Neural cell (in vitro differentiated cells): ENCODE results near the gene DMC1. TPM values are rescaled to one million over a fixed set of nuclear protein-coding genes. Genes with fewer than 3 reads are reported as not detected.

ENCODE experiments used
- H2AFZ ChIP-seq: fragments of 200-600, 300-800 bp; sonication (generic), shearing (Covaris generic); 2 replicates; pipeline ENCODE4 v1.6.0; 2014; ENCODE audit warnings: low read depth, mild to moderate bottlenecking, antibody characterized with exemption, low read length, moderate library complexity
- H3F3A ChIP-seq: fragments of 200-600 bp; shearing (Covaris generic); 2 replicates; pipeline ENCODE4 v1.6.1; 2016; ENCODE audit warnings: mild to moderate bottlenecking, moderate library complexity, mixed read lengths, antibody characterized with exemption, low read length; ENCODE audit not compliant: insufficient read depth, poor library complexity, severe bottlenecking
- H3K27ac ChIP-seq: fragments of 200-600, 300-800 bp; sonication (generic), shearing (Covaris generic); 2 replicates; pipeline ENCODE4 v1.5.1; 2014; ENCODE audit warnings: mild to moderate bottlenecking, low read length, moderate library complexity
- H3K27me3 ChIP-seq: fragments of 300-800, 200-600 bp; sonication (generic), shearing (Covaris generic); 2 replicates; pipeline ENCODE4 v1.6.0; 2014; ENCODE audit warnings: mild to moderate bottlenecking, low read depth, low read length, moderate library complexity; ENCODE audit not compliant: insufficient read depth
- H3K36me3 ChIP-seq: fragments of 300-800, 200-600 bp; sonication (generic), shearing (Covaris generic); 2 replicates; pipeline ENCODE4 v1.5.1; 2014; ENCODE audit warnings: mild to moderate bottlenecking, antibody characterized with exemption, low read length, moderate library complexity; ENCODE audit not compliant: insufficient read depth
- H3K4me2 ChIP-seq: fragments of 300-800, 200-600 bp; sonication (generic), shearing (Covaris generic); 2 replicates; pipeline ENCODE4 v1.6.0; 2014; ENCODE audit warnings: mild to moderate bottlenecking, low read length
- H3K4me3 ChIP-seq: fragments of 300-800, 200-600 bp; sonication (generic), shearing (Covaris generic); 2 replicates; pipeline ENCODE4 v1.5.1; 2014; ENCODE audit warnings: mild to moderate bottlenecking, low read length, moderate library complexity
- H3K79me2 ChIP-seq: fragments of 200-600 bp; shearing (Covaris generic); replicated peaks from 2 replicates; pipeline ENCODE4 v1.6.0; 2014; ENCODE audit warnings: mild to moderate bottlenecking, low read length, moderate library complexity; ENCODE audit not compliant: insufficient read depth
- H3K9ac ChIP-seq: fragments of 300-800, 200-600 bp; sonication (generic), shearing (Covaris generic); 2 replicates; pipeline ENCODE4 v1.6.1; 2016; ENCODE audit warnings: mild to moderate bottlenecking, low read length, mixed read lengths
- H3K9me2 ChIP-seq: fragments of 200-600 bp; shearing (Covaris generic); 2 replicates; pipeline ENCODE4 v1.6.1; 2016; ENCODE audit warnings: mild to moderate bottlenecking, low read length, mixed read lengths; ENCODE audit not compliant: insufficient read depth
- H3K9me3 ChIP-seq: fragments of 200-600, 300-800 bp; sonication (generic), shearing (Covaris generic); 2 replicates; pipeline ENCODE4 v1.6.1; 2016; ENCODE audit warnings: mild to moderate bottlenecking, mixed run types, low read length, moderate library complexity, mixed read lengths
- H4K20me1 ChIP-seq: fragments of 200-600 bp; shearing (Covaris generic); 2 replicates; pipeline ENCODE4 v1.6.1; 2016; ENCODE audit warnings: mild to moderate bottlenecking, mixed run types; ENCODE audit not compliant: insufficient read depth
- EP300 ChIP-seq: fragments of 450-650 bp; conservative IDR thresholded peaks from 2 replicates; pipeline ENCODE4 v1.6.1; 2014; ENCODE audit warnings: antibody characterized with exemption, mild to moderate bottlenecking, moderate library complexity; ENCODE audit not compliant: poor library complexity, severe bottlenecking
- EZH2 ChIP-seq: fragments of 200-600, 300-800 bp; shearing (Covaris generic), sonication (generic); IDR thresholded peaks from 2 replicates; pipeline ENCODE4 v1.6.1; 2014; ENCODE audit warnings: antibody characterized with exemption, low read length, borderline replicate concordance, mild to moderate bottlenecking; ENCODE audit not compliant: insufficient read depth, poor library complexity, severe bottlenecking
- MXI1 ChIP-seq: fragments of 450-650 bp; conservative IDR thresholded peaks from 2 replicates; pipeline ENCODE4 v1.6.1; 2014; ENCODE audit warnings: antibody characterized with exemption, mild to moderate bottlenecking; ENCODE audit not compliant: poor library complexity, severe bottlenecking
- POLR2AphosphoS5 ChIP-seq: IDR thresholded peaks from 2 replicates; pipeline ENCODE4 v1.6.1; 2012
- RAD21 ChIP-seq: fragments of 450-650 bp; conservative IDR thresholded peaks from 2 replicates; pipeline ENCODE4 v1.6.1; 2014; ENCODE audit warnings: antibody characterized with exemption, mild to moderate bottlenecking, moderate library complexity
- SMC3 ChIP-seq: fragments of 450-650 bp; conservative IDR thresholded peaks from 2 replicates; pipeline ENCODE4 v1.6.1; 2014; ENCODE audit warnings: antibody characterized with exemption, mild to moderate bottlenecking, moderate library complexity; ENCODE audit not compliant: poor library complexity
- TAF1 ChIP-seq: IDR thresholded peaks from 2 replicates; pipeline ENCODE4 v1.6.1; 2012; ENCODE audit warnings: low read depth
- polyA plus RNA-seq: library from polyadenylated mRNA; depleted of rRNA; stranded (reverse); fragments of >200 nt; gene quantifications from 2 replicates; pipeline ENCODE4 v1.2.3, GENCODE V29; 2014
- TF ChIP-seq, protein P1 (sequence below): fragments of 450-650 bp; IDR thresholded peaks from 2 replicates; pipeline ENCODE4 v1.5.1; 2014; ENCODE audit warnings: antibody characterized with exemption, mild to moderate bottlenecking, moderate library complexity; ENCODE audit not compliant: poor library complexity, severe bottlenecking
- TF ChIP-seq, protein P2 (sequence below): IDR thresholded peaks from 2 replicates; pipeline ENCODE4 v1.6.1; 2012; ENCODE audit warnings: borderline replicate concordance

The DMC1 gene
- polyA plus RNA-seq, 1 donor from 2014 or later = not detected

DNA sequence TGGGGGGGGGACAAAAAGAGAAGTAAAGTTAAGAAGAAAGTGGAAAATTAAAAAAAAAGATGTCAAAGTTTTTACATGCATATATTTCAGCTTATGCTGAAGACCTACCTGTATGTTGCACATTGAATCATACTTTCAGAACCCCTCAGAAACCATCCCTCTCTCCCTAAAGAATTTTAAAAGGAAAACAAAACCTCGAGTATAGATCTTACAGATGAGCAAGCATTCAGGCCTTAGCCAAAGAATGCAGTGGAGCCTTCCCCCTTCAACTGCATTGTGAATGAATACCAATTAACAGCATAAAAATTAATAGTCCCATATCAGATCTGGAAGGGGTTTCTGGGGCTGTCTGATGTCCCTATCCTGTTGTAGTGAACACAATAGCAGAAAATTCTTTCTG, 85.7 kb downstream of the DMC1 start:
- H3K4me3 ChIP-seq = no peak overlapping the region
- no peak overlapping the region for H3K27ac ChIP-seq
- no peak overlapping the region for H3K4me2 ChIP-seq
- H4K20me1 ChIP-seq = peaks cover 8% of the 10 kb centered on the region
- H3F3A ChIP-seq = no peaks in the 10 kb centered on the region
- TF ChIP-seq POLR2AphosphoS5 (no peak), EZH2 (no peak), MXI1 (no peak), SMC3 (no peak), RAD21 (no peak), EP300 (no peak), TAF1 (no peak)
- TF ChIP-seq, protein P1, sequence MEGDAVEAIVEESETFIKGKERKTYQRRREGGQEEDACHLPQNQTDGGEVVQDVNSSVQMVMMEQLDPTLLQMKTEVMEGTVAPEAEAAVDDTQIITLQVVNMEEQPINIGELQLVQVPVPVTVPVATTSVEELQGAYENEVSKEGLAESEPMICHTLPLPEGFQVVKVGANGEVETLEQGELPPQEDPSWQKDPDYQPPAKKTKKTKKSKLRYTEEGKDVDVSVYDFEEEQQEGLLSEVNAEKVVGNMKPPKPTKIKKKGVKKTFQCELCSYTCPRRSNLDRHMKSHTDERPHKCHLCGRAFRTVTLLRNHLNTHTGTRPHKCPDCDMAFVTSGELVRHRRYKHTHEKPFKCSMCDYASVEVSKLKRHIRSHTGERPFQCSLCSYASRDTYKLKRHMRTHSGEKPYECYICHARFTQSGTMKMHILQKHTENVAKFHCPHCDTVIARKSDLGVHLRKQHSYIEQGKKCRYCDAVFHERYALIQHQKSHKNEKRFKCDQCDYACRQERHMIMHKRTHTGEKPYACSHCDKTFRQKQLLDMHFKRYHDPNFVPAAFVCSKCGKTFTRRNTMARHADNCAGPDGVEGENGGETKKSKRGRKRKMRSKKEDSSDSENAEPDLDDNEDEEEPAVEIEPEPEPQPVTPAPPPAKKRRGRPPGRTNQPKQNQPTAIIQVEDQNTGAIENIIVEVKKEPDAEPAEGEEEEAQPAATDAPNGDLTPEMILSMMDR = no peak
- TF ChIP-seq, protein P2, sequence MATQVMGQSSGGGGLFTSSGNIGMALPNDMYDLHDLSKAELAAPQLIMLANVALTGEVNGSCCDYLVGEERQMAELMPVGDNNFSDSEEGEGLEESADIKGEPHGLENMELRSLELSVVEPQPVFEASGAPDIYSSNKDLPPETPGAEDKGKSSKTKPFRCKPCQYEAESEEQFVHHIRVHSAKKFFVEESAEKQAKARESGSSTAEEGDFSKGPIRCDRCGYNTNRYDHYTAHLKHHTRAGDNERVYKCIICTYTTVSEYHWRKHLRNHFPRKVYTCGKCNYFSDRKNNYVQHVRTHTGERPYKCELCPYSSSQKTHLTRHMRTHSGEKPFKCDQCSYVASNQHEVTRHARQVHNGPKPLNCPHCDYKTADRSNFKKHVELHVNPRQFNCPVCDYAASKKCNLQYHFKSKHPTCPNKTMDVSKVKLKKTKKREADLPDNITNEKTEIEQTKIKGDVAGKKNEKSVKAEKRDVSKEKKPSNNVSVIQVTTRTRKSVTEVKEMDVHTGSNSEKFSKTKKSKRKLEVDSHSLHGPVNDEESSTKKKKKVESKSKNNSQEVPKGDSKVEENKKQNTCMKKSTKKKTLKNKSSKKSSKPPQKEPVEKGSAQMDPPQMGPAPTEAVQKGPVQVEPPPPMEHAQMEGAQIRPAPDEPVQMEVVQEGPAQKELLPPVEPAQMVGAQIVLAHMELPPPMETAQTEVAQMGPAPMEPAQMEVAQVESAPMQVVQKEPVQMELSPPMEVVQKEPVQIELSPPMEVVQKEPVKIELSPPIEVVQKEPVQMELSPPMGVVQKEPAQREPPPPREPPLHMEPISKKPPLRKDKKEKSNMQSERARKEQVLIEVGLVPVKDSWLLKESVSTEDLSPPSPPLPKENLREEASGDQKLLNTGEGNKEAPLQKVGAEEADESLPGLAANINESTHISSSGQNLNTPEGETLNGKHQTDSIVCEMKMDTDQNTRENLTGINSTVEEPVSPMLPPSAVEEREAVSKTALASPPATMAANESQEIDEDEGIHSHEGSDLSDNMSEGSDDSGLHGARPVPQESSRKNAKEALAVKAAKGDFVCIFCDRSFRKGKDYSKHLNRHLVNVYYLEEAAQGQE = no peak
- H2AFZ ChIP-seq = no peak overlapping the region
- no peaks in the 10 kb centered on the region for H3K9me3 ChIP-seq
- peaks cover 6% of the 10 kb centered on the region for H3K79me2 ChIP-seq
- peaks cover 31% of the 10 kb centered on the region for H3K36me3 ChIP-seq
- no peaks in the 10 kb centered on the region for H3K9me2 ChIP-seq
- H3K27me3 ChIP-seq = no peaks in the 10 kb centered on the region
- H3K9ac ChIP-seq = no peak overlapping the region

DNA sequence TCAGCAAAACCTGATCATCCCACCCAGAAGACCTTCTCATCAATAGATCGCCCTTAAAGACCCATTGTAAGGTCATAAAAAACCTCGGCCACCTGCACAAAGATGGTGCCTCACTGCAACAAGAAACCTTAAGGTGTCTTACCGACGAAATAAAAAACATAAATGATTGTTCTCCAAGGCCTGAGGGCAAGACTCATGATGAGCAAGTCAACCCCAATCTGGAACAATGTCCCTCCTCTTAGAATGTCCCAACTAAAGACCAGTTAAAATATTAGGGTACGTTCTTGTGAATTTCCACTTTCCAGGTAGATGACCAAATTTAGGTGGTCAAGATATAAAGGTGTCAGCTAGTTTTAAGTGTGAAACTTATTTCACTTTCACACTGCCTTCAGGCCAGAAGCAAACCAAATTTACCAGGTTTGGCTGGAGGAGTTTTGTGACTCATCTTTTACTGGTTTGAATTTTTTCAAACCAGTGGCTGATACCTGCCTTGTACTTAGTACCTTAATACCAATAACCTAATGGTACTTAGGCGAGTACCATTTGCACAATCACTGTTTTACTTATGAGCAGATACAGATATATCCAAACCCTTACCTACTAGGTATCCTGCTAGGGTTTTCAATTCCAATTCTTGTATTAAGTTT, 87.2 kb downstream of the DMC1 start:
- H3K9me3 ChIP-seq = no peaks in the 10 kb centered on the region
- H3K79me2 ChIP-seq = no peaks in the 10 kb centered on the region
- H3K9ac ChIP-seq = no peak overlapping the region
- H3K27me3 ChIP-seq = no peaks in the 10 kb centered on the region
- no peaks in the 10 kb centered on the region for H3K9me2 ChIP-seq
- no peak overlapping the region for H3K27ac ChIP-seq
- peaks cover 2% of the 10 kb centered on the region for H4K20me1 ChIP-seq
- no peaks in the 10 kb centered on the region for H3F3A ChIP-seq
- H3K4me3 ChIP-seq = no peak overlapping the region
- H3K4me2 ChIP-seq = no peak overlapping the region
- H3K36me3 ChIP-seq = peaks cover 31% of the 10 kb centered on the region
- no peak overlapping the region for H2AFZ ChIP-seq
- TF ChIP-seq, protein P1 = no peak
- TF ChIP-seq EZH2 (no peak), SMC3 (no peak), POLR2AphosphoS5 (no peak), MXI1 (no peak), RAD21 (no peak), TAF1 (no peak)
